OCI-LY7 (cell line): ENCODE results near the gene FAM204A. TPM values are rescaled to one million over a fixed set of nuclear protein-coding genes. Genes with fewer than 3 reads are reported as not detected.

Experiments
- BruUV-seq: library from RNA; stranded (reverse); fragments of 400-500 nt; replicated peaks from 2 replicates; lab custom pipeline; 2021; lab: Mats Ljungman, UMichigan
- CTCF ChIA-PET: fragments of 300-600 bp; sonication (Branson Sonifier 250); formaldehyde crosslinking; loops from one replicate; lab custom pipeline; 2022; ENCODE audit warnings: antibody characterized with exemption; ENCODE audit not compliant: unreplicated experiment; lab: Charles Lee
- POLR2A ChIA-PET: fragments of 300-600 bp; sonication (Branson Sonifier 250); formaldehyde crosslinking; loops from one replicate; lab custom pipeline; 2022; ENCODE audit warnings: antibody characterized with exemption; lab: Charles Lee
- DNase-seq: peaks from one replicate; pipeline ENCODE4 v3.0.0-alpha.2; 2015; ENCODE audit warnings: low spot score
- H2AFZ ChIP-seq: fragments of 200-600 bp; sonication (generic), shearing (Covaris generic); 2 replicates; pipeline ENCODE4 v1.6.1; 2014; ENCODE audit warnings: mild to moderate bottlenecking, antibody characterized with exemption, low read length, moderate library complexity
- H3K27ac ChIP-seq: fragments of 200-600 bp; sonication (generic); 2 replicates; pipeline ENCODE4 v1.5.1; 2014; ENCODE audit warnings: mixed run types, low read depth, mild to moderate bottlenecking, moderate library complexity, low read length, inconsistent platforms; ENCODE audit not compliant: poor library complexity, severe bottlenecking
- H3K36me3 ChIP-seq: fragments of 200-600 bp; sonication (generic); 2 replicates; pipeline ENCODE4 v1.6.1; 2014; ENCODE audit warnings: mild to moderate bottlenecking, antibody characterized with exemption, low read length, moderate library complexity, mixed read lengths; ENCODE audit not compliant: insufficient read depth
- H3K4me1 ChIP-seq: fragments of 200-600 bp; sonication (generic); 2 replicates; pipeline ENCODE4 v1.5.1; 2014; ENCODE audit warnings: mild to moderate bottlenecking, low read length; ENCODE audit not compliant: insufficient read depth, poor library complexity, severe bottlenecking
- H3K4me2 ChIP-seq: fragments of 200-600 bp; sonication (generic); 2 replicates; pipeline ENCODE4 v1.6.1; 2014; ENCODE audit warnings: mild to moderate bottlenecking, low read length
- H3K4me3 ChIP-seq: fragments of 200-600 bp; sonication (generic); 2 replicates; pipeline ENCODE4 v1.5.1; 2014; ENCODE audit warnings: mild to moderate bottlenecking, low read depth, low read length; ENCODE audit not compliant: poor library complexity, severe bottlenecking
- H3K79me2 ChIP-seq: fragments of 200-600 bp; sonication (generic); 2 replicates; pipeline ENCODE4 v1.6.1; 2016; ENCODE audit warnings: low read depth, mild to moderate bottlenecking, low read length, moderate library complexity, mixed read lengths; ENCODE audit not compliant: insufficient read depth
- H3K9me2 ChIP-seq: fragments of 200-600 bp; sonication (generic); 2 replicates; pipeline ENCODE4 v1.6.1; 2016; ENCODE audit warnings: mild to moderate bottlenecking, low read length, mixed read lengths; ENCODE audit not compliant: insufficient read depth
- H3K9me3 ChIP-seq: fragments of 200-600 bp; sonication (generic); 2 replicates; pipeline ENCODE4 v1.6.1; 2014; ENCODE audit warnings: mild to moderate bottlenecking, mixed run types, low read length, mixed read lengths
- H4K20me1 ChIP-seq: fragments of 200-600 bp; sonication (generic); 2 replicates; pipeline ENCODE4 v1.6.1; 2014; ENCODE audit warnings: mild to moderate bottlenecking, antibody characterized with exemption, low read length, moderate library complexity, mixed read lengths; ENCODE audit not compliant: insufficient read depth
- EZH2phosphoT487 ChIP-seq: fragments of 200-600 bp; sonication (generic); IDR thresholded peaks from 2 replicates; pipeline ENCODE4 v1.6.1; 2018; ENCODE audit warnings: low read depth, borderline replicate concordance, mild to moderate bottlenecking, mixed run types, antibody characterized with exemption, low read length, moderate library complexity, mixed read lengths
- intact Hi-C: fragments of 100-400 bp; cut with micrococcal nuclease; formaldehyde crosslinking; loops from one replicate; pipeline ENCODE4 v1.10.0; 2022; ENCODE audit not compliant: unreplicated experiment
- total RNA-seq, 2 experiments: library from RNA; depleted of rRNA in 1 of 2; stranded (reverse); fragments of >200 nt in 1 of 2; shearing (Covaris generic) in 1 of 2; gene quantifications; 2 replicates each; pipeline ENCODE4 v1.2.3, GENCODE V29; 2014 to 2022
- TF ChIP-seq, protein P1 (sequence below): fragments of 200-600 bp; sonication (generic); conservative IDR thresholded peaks from 2 replicates; pipeline ENCODE4 v1.5.1; 2014; ENCODE audit warnings: mild to moderate bottlenecking, antibody characterized with exemption, low read length, moderate library complexity, mixed read lengths

Gene FAM204A
- total RNA-seq, 2 experiments from 2014 or later = 32.4 to 44.9 TPM

DNA sequence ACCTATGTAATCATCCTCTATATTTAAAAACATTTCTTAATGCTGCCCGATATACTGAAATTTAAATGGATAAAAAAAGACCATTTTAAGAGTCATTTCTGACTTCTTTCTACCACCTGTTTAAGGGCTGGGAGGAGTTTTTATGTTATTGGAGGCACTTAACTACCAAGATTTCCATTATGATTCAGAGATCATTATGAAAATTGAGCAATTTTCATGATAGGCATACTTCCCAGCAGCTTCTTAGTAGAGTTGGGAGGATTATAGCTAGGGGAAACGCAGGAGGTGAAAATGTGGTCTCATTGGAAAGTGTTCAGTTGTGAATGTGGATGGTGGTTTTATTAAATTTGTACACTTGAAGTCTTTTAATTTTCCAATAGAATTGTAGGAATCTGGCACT lies 28.4 kb upstream of the FAM204A start:
- Histone ChIP-seq H3K4me3 (no peak overlapping the region), H2AFZ (no peak overlapping the region), H3K4me2 (no peak overlapping the region), H3K9me3 (no peaks in the 10 kb centered on the region), H3K9me2 (no peaks in the 10 kb centered on the region), H4K20me1 (no peaks in the 10 kb centered on the region), H3K27ac (no peak overlapping the region), H3K36me3 (no peaks in the 10 kb centered on the region), H3K79me2 (no peaks in the 10 kb centered on the region), H3K4me1 (no peaks in the 10 kb centered on the region)
- intact Hi-C loops = no loop called here
- CTCF ChIA-PET = no interaction called here
- no peak for DNase-seq
- no TSS peak for BruUV-seq
- POLR2A ChIA-PET = no interaction called here
- TF ChIP-seq, protein P1, sequence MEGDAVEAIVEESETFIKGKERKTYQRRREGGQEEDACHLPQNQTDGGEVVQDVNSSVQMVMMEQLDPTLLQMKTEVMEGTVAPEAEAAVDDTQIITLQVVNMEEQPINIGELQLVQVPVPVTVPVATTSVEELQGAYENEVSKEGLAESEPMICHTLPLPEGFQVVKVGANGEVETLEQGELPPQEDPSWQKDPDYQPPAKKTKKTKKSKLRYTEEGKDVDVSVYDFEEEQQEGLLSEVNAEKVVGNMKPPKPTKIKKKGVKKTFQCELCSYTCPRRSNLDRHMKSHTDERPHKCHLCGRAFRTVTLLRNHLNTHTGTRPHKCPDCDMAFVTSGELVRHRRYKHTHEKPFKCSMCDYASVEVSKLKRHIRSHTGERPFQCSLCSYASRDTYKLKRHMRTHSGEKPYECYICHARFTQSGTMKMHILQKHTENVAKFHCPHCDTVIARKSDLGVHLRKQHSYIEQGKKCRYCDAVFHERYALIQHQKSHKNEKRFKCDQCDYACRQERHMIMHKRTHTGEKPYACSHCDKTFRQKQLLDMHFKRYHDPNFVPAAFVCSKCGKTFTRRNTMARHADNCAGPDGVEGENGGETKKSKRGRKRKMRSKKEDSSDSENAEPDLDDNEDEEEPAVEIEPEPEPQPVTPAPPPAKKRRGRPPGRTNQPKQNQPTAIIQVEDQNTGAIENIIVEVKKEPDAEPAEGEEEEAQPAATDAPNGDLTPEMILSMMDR = no peak
- no peak for TF ChIP-seq EZH2phosphoT487

DNA sequence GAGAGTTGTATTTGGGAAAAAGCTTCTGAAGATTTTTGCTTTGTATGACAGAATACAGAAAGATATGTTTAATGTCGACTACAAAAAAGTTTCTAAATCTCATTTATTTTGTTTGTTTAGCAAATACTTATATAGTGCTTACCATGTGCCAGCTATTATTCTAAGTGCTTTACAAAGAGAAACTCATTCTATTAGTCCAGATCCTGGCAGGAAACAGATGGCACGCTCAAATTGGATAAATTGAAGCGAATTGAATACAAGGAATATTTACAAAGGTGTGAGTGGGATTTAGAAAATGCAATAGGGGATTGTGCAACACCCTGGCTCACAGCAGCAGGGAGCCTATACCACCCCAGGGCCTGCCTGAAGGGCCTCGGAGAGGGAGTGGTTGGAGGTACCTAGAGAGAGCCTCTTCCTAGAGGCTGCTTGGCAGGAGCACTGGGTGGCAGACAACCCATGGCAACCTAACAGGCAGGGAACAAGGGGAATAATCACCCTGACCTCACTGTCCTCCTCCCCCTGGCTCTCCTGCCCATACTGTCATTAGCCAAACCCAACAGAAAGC lies 27.6 kb upstream of the FAM204A start:
- CTCF ChIA-PET = no interaction called here
- H3K9me3 ChIP-seq = no peaks in the 10 kb centered on the region
- BruUV-seq = no TSS peak
- no peak overlapping the region for H3K4me3 ChIP-seq
- intact Hi-C loops = no loop called here
- H3K4me1 ChIP-seq = no peaks in the 10 kb centered on the region
- TF ChIP-seq, protein P1 = no peak
- TF ChIP-seq EZH2phosphoT487 = no peak
- H2AFZ ChIP-seq = no peak overlapping the region
- no peaks in the 10 kb centered on the region for H4K20me1 ChIP-seq
- H3K36me3 ChIP-seq = no peaks in the 10 kb centered on the region
- no peak for DNase-seq
- H3K9me2 ChIP-seq = no peaks in the 10 kb centered on the region
- POLR2A ChIA-PET = no interaction called here
- H3K4me2 ChIP-seq = no peak overlapping the region
- H3K27ac ChIP-seq = no peak overlapping the region
- no peaks in the 10 kb centered on the region for H3K79me2 ChIP-seq

DNA sequence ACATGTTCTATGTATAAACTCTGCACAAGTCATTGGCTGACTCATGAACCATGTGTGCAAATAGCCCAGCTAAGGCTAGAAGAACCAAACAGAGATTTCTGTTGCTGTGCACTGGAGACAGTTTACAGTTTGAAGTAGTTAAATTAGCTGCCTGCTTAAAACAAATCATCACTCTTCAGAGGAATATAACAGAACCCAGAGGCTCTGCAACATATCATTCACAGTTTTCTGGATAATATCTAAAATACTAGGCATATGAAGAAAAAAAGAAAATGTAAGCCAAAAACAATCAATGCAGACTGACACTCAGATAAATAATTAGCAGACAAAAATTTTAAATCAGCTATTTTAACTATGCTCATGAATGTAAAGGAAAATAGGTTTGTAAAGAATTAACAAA lies 23.6 kb upstream of the FAM204A start:
- DNase-seq = no peak
- Histone ChIP-seq H3K4me2 (no peak overlapping the region), H3K27ac (no peak overlapping the region), H2AFZ (no peak overlapping the region), H3K79me2 (no peaks in the 10 kb centered on the region), H3K4me1 (no peaks in the 10 kb centered on the region), H3K4me3 (no peak overlapping the region), H3K36me3 (no peaks in the 10 kb centered on the region), H3K9me2 (no peaks in the 10 kb centered on the region), H3K9me3 (no peaks in the 10 kb centered on the region), H4K20me1 (no peaks in the 10 kb centered on the region)
- ChIA-PET POLR2A (interaction anchor here (0.5 kb wide), 1 partner anchor 28 kb away, joined by 3 read pairs; no protein-coding TSS in a partner anchor), CTCF (no interaction called here)
- TF ChIP-seq, protein P1 = no peak
- TF ChIP-seq EZH2phosphoT487 = no peak
- no TSS peak for BruUV-seq
- intact Hi-C loops = no loop called here
